Neural crest cell (in vitro differentiated cells): ENCODE measurements around the gene BNC1. TPM values are rescaled to one million over a fixed set of nuclear protein-coding genes. Genes with fewer than 3 reads are reported as not detected.

Source experiments
- DNase-seq: peaks from one replicate; pipeline ENCODE4 v3.0.0; 2021; ENCODE audit warnings: low read depth, mixed read lengths, low spot score
- H3K27ac Mint-ChIP-seq: one replicate; pipeline ENCODE4 v1.8.0; 2021; ENCODE audit warnings: mild to moderate bottlenecking, mixed read lengths; ENCODE audit not compliant: unreplicated experiment
- H3K27me3 Mint-ChIP-seq: 2 replicates; pipeline ENCODE4 v1.8.0; 2021; ENCODE audit warnings: low read depth, mild to moderate bottlenecking, mixed read lengths
- H3K36me3 Mint-ChIP-seq: 2 replicates; pipeline ENCODE4 v1.8.0; 2021; ENCODE audit warnings: low read depth, mild to moderate bottlenecking, mixed read lengths
- H3K4me1 Mint-ChIP-seq: 2 replicates; pipeline ENCODE4 v1.8.0; 2021; ENCODE audit warnings: mixed read lengths
- H3K4me3 Mint-ChIP-seq: one replicate; pipeline ENCODE4 v1.8.0; 2021; ENCODE audit warnings: mild to moderate bottlenecking, mixed read lengths
- H3K9me3 Mint-ChIP-seq: 2 replicates; pipeline ENCODE4 v1.8.0; 2021; ENCODE audit warnings: mixed read lengths
- total RNA-seq: library from RNA; stranded (reverse); gene quantifications from 2 replicates; pipeline ENCODE4 v1.2.1, GENCODE V29; 2021
- TF ChIP-seq, protein P1 (sequence below): fragments of 200-600 bp; sonication (generic); conservative IDR thresholded peaks from 2 replicates; pipeline ENCODE4 v1.5.0; 2021; ENCODE audit warnings: antibody characterized with exemption, mild to moderate bottlenecking

Gene BNC1
- total RNA-seq, 1 donor from 2014 or later: 0.35 TPM

DNA sequence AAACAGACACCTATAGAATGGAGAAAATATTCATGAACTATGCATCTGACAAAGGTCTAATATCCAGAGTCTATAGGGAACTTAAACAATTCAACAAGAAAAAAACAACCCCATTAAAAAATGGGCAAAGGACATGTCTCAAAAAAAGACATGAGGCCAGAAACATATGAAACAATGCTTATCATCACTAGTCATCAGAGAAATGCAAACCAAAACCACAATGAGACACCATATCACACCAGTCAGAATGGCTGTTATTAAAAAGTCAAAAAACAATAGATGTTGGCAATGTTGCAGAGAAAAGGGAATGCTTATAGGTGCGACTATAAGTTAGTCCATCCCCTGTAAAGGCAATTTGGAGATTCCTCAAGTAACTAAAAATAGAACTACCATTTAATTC lies 65.4 kb downstream of the BNC1 start:
- DNase-seq: no peak
- H3K4me1 Mint-ChIP-seq: no peaks in the 10 kb centered on the region
- no peaks in the 10 kb centered on the region for H3K27me3 Mint-ChIP-seq
- peaks cover 28% of the 10 kb centered on the region for H3K9me3 Mint-ChIP-seq
- peaks cover 20% of the 10 kb centered on the region for H3K36me3 Mint-ChIP-seq
- TF ChIP-seq, protein P1, sequence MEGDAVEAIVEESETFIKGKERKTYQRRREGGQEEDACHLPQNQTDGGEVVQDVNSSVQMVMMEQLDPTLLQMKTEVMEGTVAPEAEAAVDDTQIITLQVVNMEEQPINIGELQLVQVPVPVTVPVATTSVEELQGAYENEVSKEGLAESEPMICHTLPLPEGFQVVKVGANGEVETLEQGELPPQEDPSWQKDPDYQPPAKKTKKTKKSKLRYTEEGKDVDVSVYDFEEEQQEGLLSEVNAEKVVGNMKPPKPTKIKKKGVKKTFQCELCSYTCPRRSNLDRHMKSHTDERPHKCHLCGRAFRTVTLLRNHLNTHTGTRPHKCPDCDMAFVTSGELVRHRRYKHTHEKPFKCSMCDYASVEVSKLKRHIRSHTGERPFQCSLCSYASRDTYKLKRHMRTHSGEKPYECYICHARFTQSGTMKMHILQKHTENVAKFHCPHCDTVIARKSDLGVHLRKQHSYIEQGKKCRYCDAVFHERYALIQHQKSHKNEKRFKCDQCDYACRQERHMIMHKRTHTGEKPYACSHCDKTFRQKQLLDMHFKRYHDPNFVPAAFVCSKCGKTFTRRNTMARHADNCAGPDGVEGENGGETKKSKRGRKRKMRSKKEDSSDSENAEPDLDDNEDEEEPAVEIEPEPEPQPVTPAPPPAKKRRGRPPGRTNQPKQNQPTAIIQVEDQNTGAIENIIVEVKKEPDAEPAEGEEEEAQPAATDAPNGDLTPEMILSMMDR: no peak
- no peak overlapping the region for H3K27ac Mint-ChIP-seq
- no peak overlapping the region for H3K4me3 Mint-ChIP-seq

DNA sequence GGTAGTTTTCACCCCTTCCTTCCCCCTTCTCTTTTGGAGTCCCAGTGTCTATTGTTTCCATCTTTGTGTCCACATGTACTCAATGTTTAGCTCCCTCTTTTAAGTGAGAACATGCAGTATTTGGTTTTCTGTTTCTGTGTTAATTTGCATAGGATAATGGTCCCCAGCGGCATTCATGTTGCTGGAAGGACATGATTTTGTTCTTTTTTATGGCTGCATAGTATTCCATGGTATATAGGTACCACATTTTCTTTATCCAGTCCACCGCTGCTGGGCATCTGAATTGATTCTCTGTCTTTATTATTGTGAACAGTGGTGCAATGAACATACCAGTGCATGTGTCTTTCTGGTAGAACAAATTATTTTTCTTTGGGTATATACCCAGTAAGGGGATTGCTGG lies 69.2 kb downstream of the BNC1 start:
- Mint-ChIP-seq H3K27ac (no peak overlapping the region), H3K4me1 (no peaks in the 10 kb centered on the region), H3K27me3 (no peaks in the 10 kb centered on the region), H3K9me3 (peaks cover 11% of the 10 kb centered on the region), H3K4me3 (no peak overlapping the region), H3K36me3 (peaks cover 7% of the 10 kb centered on the region)
- DNase-seq: no peak
- TF ChIP-seq, protein P1: no peak

DNA sequence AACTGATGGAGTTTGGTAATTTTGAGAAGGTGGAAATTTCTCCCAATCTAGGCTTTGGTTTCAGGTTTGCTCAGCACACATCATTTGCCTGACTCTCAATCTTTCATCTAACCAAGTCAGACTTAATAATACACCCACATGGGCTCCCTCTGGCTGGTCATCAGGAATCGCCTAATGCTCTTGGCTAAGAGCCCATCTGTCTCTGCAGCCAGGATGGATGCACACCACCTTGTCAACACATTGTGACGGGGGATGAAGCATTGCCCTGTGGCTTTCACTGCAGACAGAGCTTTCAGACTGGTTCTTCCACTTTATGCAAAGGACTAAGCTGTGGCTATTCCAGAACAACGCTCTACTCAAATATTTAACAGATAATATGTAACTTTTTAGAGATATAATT lies 73.8 kb downstream of the BNC1 start:
- TF ChIP-seq, protein P1: no peak
- Mint-ChIP-seq H3K27me3 (no peaks in the 10 kb centered on the region), H3K4me1 (peaks cover 10% of the 10 kb centered on the region), H3K36me3 (peaks cover 3% of the 10 kb centered on the region), H3K9me3 (peaks cover 4% of the 10 kb centered on the region), H3K4me3 (no peak overlapping the region), H3K27ac (no peak overlapping the region)
- DNase-seq: no peak

DNA sequence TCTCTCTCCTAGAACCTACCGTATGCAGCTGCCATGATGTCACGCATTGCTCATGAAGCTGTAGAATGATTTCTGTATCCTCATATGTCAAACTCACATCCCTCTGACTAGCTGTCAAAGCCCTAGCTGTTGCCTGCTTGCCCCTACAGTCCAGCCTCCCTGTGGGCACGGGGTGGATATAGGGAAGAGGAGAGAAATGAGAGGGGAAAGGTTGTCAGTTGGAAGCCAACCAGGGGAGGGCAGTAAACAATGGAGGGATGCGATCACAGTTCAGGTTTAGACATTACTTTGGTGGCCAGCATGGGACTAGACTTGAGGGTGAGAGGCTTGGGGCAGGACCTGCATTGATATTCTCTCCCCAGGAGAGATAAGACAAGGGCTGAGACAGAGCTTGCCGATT lies 75.1 kb downstream of the BNC1 start:
- peaks cover 22% of the 10 kb centered on the region for H3K4me1 Mint-ChIP-seq
- H3K4me3 Mint-ChIP-seq: no peak overlapping the region
- no peak for DNase-seq
- no peaks in the 10 kb centered on the region for H3K27me3 Mint-ChIP-seq
- TF ChIP-seq, protein P1: no peak
- no peak overlapping the region for H3K27ac Mint-ChIP-seq
- no peaks in the 10 kb centered on the region for H3K9me3 Mint-ChIP-seq
- no peaks in the 10 kb centered on the region for H3K36me3 Mint-ChIP-seq

DNA sequence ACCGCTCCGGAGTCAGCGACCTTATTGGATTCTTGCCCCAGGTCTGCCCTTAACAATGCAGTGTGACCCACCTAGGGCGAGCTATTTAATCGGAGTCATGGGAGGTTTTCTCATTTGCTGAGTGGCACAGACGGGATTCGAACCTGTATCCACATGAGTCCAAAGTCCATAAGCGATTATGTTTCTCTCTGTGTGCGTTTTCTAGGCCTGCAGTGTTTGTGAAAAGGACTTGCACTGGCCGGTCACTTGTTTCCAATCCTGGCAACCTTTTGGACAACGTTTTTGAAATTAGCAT lies 76.2 kb downstream of the BNC1 start:
- H3K9me3 Mint-ChIP-seq: no peaks in the 10 kb centered on the region

More for the DNA sequence above, 76.2 kb downstream of the BNC1 start:
- TF ChIP-seq, protein P1: no peak
- Mint-ChIP-seq H3K4me3 (no peak overlapping the region), H3K27me3 (no peaks in the 10 kb centered on the region), H3K27ac (no peak overlapping the region), H3K4me1 (peaks cover 31% of the 10 kb centered on the region), H3K36me3 (no peaks in the 10 kb centered on the region)
- no peak for DNase-seq
